ENCODE measurements around the gene SPINK5.

Gene SPINK5

GRCh38 chr5:148113243-148113642, 49.5 kb downstream of the SPINK5 start:
- Histone ChIP-seq H3K4me1 (ENCODE audit: insufficient read depth, poor library complexity, severe bottlenecking) (no peaks in the 10 kb centered on the region), H3K9me3 (ENCODE audit: severe bottlenecking) (no peaks in the 10 kb centered on the region), H3K36me3 (ENCODE audit: low read depth) (no peaks in the 10 kb centered on the region), H3K27me3 (ENCODE audit: insufficient read depth, poor library complexity, severe bottlenecking) (no peaks in the 10 kb centered on the region), H3K4me3 (ENCODE audit: severe bottlenecking) (no peak overlapping the region), H3K27ac (ENCODE audit: poor library complexity, severe bottlenecking) (no peak overlapping the region)
- ATAC-seq (ENCODE audit: low read depth) (no peak), DNase-seq (ENCODE audit: low spot score) (no peak)
- TF ChIP-seq CTCF (IDR thresholded peaks at IDR 0.05; ENCODE audit: poor library complexity, severe bottlenecking) = no peak

GRCh38 chr5:148120317-148120716, 56.5 kb downstream of the SPINK5 start:
- no peak for ATAC-seq (ENCODE audit: low read depth)
- TF ChIP-seq CTCF (IDR thresholded peaks at IDR 0.05; ENCODE audit: poor library complexity, severe bottlenecking) = no peak

GRCh38 chr5:148125641-148126040, 61.9 kb downstream of the SPINK5 start:
- DNase-seq (ENCODE audit: low spot score) = no peak
- peak; percentile 67 for ATAC-seq (ENCODE audit: low read depth)
- H3K36me3 ChIP-seq (ENCODE audit: low read depth) = no peaks in the 10 kb centered on the region
- H3K9me3 ChIP-seq (ENCODE audit: severe bottlenecking) = no peaks in the 10 kb centered on the region
- H3K4me3 ChIP-seq (ENCODE audit: severe bottlenecking) = no peak overlapping the region
- no peaks in the 10 kb centered on the region for H3K4me1 ChIP-seq (ENCODE audit: insufficient read depth, poor library complexity, severe bottlenecking)
- H3K27ac ChIP-seq (ENCODE audit: poor library complexity, severe bottlenecking) = no peak overlapping the region
- no peaks in the 10 kb centered on the region for H3K27me3 ChIP-seq (ENCODE audit: insufficient read depth, poor library complexity, severe bottlenecking)
- TF ChIP-seq CTCF (IDR thresholded peaks at IDR 0.05; ENCODE audit: poor library complexity, severe bottlenecking) = peak; percentile 39

More at GRCh38 chr5:148120317-148120716, 56.5 kb downstream of the SPINK5 start:
- H3K4me1 ChIP-seq (ENCODE audit: insufficient read depth, poor library complexity, severe bottlenecking) = no peaks in the 10 kb centered on the region
- no peaks in the 10 kb centered on the region for H3K36me3 ChIP-seq (ENCODE audit: low read depth)
- H3K27me3 ChIP-seq (ENCODE audit: insufficient read depth, poor library complexity, severe bottlenecking) = no peaks in the 10 kb centered on the region
- no peak for DNase-seq (ENCODE audit: low spot score)
- H3K9me3 ChIP-seq (ENCODE audit: severe bottlenecking) = no peaks in the 10 kb centered on the region
- no peak overlapping the region for H3K27ac ChIP-seq (ENCODE audit: poor library complexity, severe bottlenecking)
- H3K4me3 ChIP-seq (ENCODE audit: severe bottlenecking) = no peak overlapping the region

- H3K27me3 ChIP-seq (ENCODE audit: insufficient read depth, poor library complexity, severe bottlenecking) = no peaks in the 10 kb centered on the region
- H3K4me1 ChIP-seq (ENCODE audit: insufficient read depth, poor library complexity, severe bottlenecking) = no peaks in the 10 kb centered on the region
- no peaks in the 10 kb centered on the region for H3K36me3 ChIP-seq (ENCODE audit: low read depth)
- DNase-seq (ENCODE audit: low spot score) = no peak
- no peak overlapping the region for H3K4me3 ChIP-seq (ENCODE audit: severe bottlenecking)
- no peak for ATAC-seq (ENCODE audit: low read depth)
- no peak for TF ChIP-seq CTCF (IDR thresholded peaks at IDR 0.05; ENCODE audit: poor library complexity, severe bottlenecking)
- H3K9me3 ChIP-seq (ENCODE audit: severe bottlenecking) = no peaks in the 10 kb centered on the region
- H3K27ac ChIP-seq (ENCODE audit: poor library complexity, severe bottlenecking) = no peak overlapping the region
Measured at GRCh38 chr5:148135091-148136048, 71.6 kb downstream of the SPINK5 start.

- H3K9me3 ChIP-seq (ENCODE audit: severe bottlenecking) = no peaks in the 10 kb centered on the region
- DNase-seq (ENCODE audit: low spot score) (no peak), ATAC-seq (ENCODE audit: low read depth) (no peak)
- H3K4me3 ChIP-seq (ENCODE audit: severe bottlenecking) = no peak overlapping the region
- no peaks in the 10 kb centered on the region for H3K27me3 ChIP-seq (ENCODE audit: insufficient read depth, poor library complexity, severe bottlenecking)
- H3K27ac ChIP-seq (ENCODE audit: poor library complexity, severe bottlenecking) = no peak overlapping the region
- H3K36me3 ChIP-seq (ENCODE audit: low read depth) = no peaks in the 10 kb centered on the region
- H3K4me1 ChIP-seq (ENCODE audit: insufficient read depth, poor library complexity, severe bottlenecking) = peaks cover 13% of the 10 kb centered on the region
- TF ChIP-seq CTCF (IDR thresholded peaks at IDR 0.05; ENCODE audit: poor library complexity, severe bottlenecking) = no peak
Measured at GRCh38 chr5:148140846-148141245, 77.1 kb downstream of the SPINK5 start.
